WTC11 (cell line): ENCODE results near the gene MACROD2. TPM values are rescaled to one million over a fixed set of nuclear protein-coding genes. Genes with fewer than 3 reads are reported as not detected.

Experiments used
- ATAC-seq: fragments of 200-7000 bp; cut with Tn5 transposase; 2 replicates; pipeline ENCODE4 v1.10.0; 2021; ENCODE audit warnings: mild to moderate bottlenecking, moderate library complexity
- CTCF ChIA-PET: fragments of 300-600 bp; sonication (Branson Sonifier 250); formaldehyde crosslinking; loops from one replicate; lab custom pipeline; 2021; ENCODE audit warnings: antibody characterized with exemption; lab: Charles Lee
- POLR2A ChIA-PET: fragments of 350-600 bp; sonication (Branson Sonifier 250); formaldehyde crosslinking; loops from one replicate; lab custom pipeline; 2021; ENCODE audit warnings: antibody characterized with exemption; lab: Charles Lee
- DNase-seq: peaks from one replicate; pipeline ENCODE4 v3.0.0; 2021; ENCODE audit warnings: low spot score
- H3K27ac Mint-ChIP-seq: 2 replicates; pipeline ENCODE4 v1.8.0; 2021; ENCODE audit warnings: mixed read lengths
- H3K27me3 Mint-ChIP-seq: 2 replicates; pipeline ENCODE4 v1.8.0; 2021; ENCODE audit warnings: low read depth, mild to moderate bottlenecking, moderate library complexity, mixed read lengths
- H3K36me3 Mint-ChIP-seq: 2 replicates; pipeline ENCODE4 v1.8.0; 2021; ENCODE audit warnings: mixed read lengths
- H3K4me1 Mint-ChIP-seq: 2 replicates; pipeline ENCODE4 v1.8.0; 2022; ENCODE audit warnings: mixed read lengths
- H3K4me3 Mint-ChIP-seq: 2 replicates; pipeline ENCODE4 v1.8.0; 2021; ENCODE audit warnings: mild to moderate bottlenecking, moderate library complexity, mixed read lengths
- H3K9me3 Mint-ChIP-seq: 2 replicates; pipeline ENCODE4 v1.8.0; 2021; ENCODE audit warnings: mixed read lengths
- ATF3 ChIP-seq: sonication (generic); formaldehyde crosslinking; conservative IDR thresholded peaks from 2 replicates; pipeline ENCODE4 v1.8.1; 2022; ENCODE audit warnings: mild to moderate bottlenecking, missing genetic modification reagents
- ATF6 ChIP-seq: sonication (generic); formaldehyde crosslinking; IDR thresholded peaks from 2 replicates; pipeline ENCODE4 v1.8.1; 2023; ENCODE audit warnings: mild to moderate bottlenecking, missing genetic modification reagents
- ETV6 ChIP-seq: sonication (generic); formaldehyde crosslinking; IDR thresholded peaks from 2 replicates; pipeline ENCODE4 v1.8.1; 2022; ENCODE audit warnings: mild to moderate bottlenecking, missing genetic modification reagents
- FOXP1 ChIP-seq: sonication (generic); formaldehyde crosslinking; IDR thresholded peaks from 2 replicates; pipeline ENCODE4 v1.8.0; 2022; ENCODE audit warnings: missing genetic modification reagents, mild to moderate bottlenecking, moderate library complexity, borderline replicate concordance
- GTF2I ChIP-seq: fragments of 250-450 bp; sonication (Bioruptor Pico); conservative IDR thresholded peaks from 2 replicates; pipeline ENCODE4 v1.4.0; 2021; ENCODE audit warnings: mild to moderate bottlenecking
- HMGA2 ChIP-seq: fragments of 250-450 bp; sonication (Bioruptor Pico); IDR thresholded peaks from 2 replicates; pipeline ENCODE4 v1.4.0; 2021; ENCODE audit warnings: mild to moderate bottlenecking, moderate library complexity
- IRF1 ChIP-seq: sonication (generic); formaldehyde crosslinking; IDR thresholded peaks from 2 replicates; pipeline ENCODE4 v1.8.0; 2023; ENCODE audit warnings: missing genetic modification reagents
- IRF2 ChIP-seq: sonication (generic); formaldehyde crosslinking; IDR thresholded peaks from 2 replicates; pipeline ENCODE4 v1.8.0; 2022; ENCODE audit warnings: low read depth, missing genetic modification reagents, borderline replicate concordance
- JAZF1 ChIP-seq: fragments of 250-450 bp; sonication (Bioruptor Pico); IDR thresholded peaks from 2 replicates; pipeline ENCODE4 v1.9.0; 2021; ENCODE audit warnings: moderate library complexity, mild to moderate bottlenecking, inconsistent platforms
- JUN ChIP-seq: sonication (generic); formaldehyde crosslinking; IDR thresholded peaks from 2 replicates; pipeline ENCODE4 v1.8.0; 2023; ENCODE audit warnings: mild to moderate bottlenecking, missing genetic modification reagents
- KAT7 ChIP-seq: sonication (generic); formaldehyde crosslinking; IDR thresholded peaks from 2 replicates; pipeline ENCODE4 v1.8.1; 2023; ENCODE audit warnings: missing genetic modification reagents, mild to moderate bottlenecking, borderline replicate concordance
- MYBL2 ChIP-seq: sonication (generic); formaldehyde crosslinking; IDR thresholded peaks from 2 replicates; pipeline ENCODE4 v1.8.1; 2023; ENCODE audit warnings: mild to moderate bottlenecking, moderate library complexity, missing genetic modification reagents
- NFATC4 ChIP-seq: fragments of 250-450 bp; sonication (Bioruptor Pico); IDR thresholded peaks from 2 replicates; pipeline ENCODE4 v1.9.0; 2021; ENCODE audit warnings: mild to moderate bottlenecking
- NR2C2 ChIP-seq: sonication (generic); formaldehyde crosslinking; IDR thresholded peaks from 2 replicates; pipeline ENCODE4 v1.8.0; 2022; ENCODE audit warnings: mild to moderate bottlenecking, missing genetic modification reagents
- RORB ChIP-seq: fragments of 250-450 bp; sonication (Bioruptor Pico); IDR thresholded peaks from 2 replicates; pipeline ENCODE4 v1.9.0; 2021; ENCODE audit warnings: mild to moderate bottlenecking
- SP1 ChIP-seq: sonication (generic); formaldehyde crosslinking; conservative IDR thresholded peaks from 2 replicates; pipeline ENCODE4 v1.8.1; 2022; ENCODE audit warnings: missing genetic modification reagents
- TCF7 ChIP-seq: sonication (generic); formaldehyde crosslinking; IDR thresholded peaks from 2 replicates; pipeline ENCODE4 v1.8.0; 2022; ENCODE audit warnings: mild to moderate bottlenecking, low read depth, missing genetic modification reagents, moderate library complexity
- TP53 ChIP-seq: sonication (generic); formaldehyde crosslinking; IDR thresholded peaks from 2 replicates; pipeline ENCODE4 v1.8.1; 2023; ENCODE audit warnings: mild to moderate bottlenecking, missing genetic modification reagents
- ZBTB21 ChIP-seq: sonication (generic); formaldehyde crosslinking; IDR thresholded peaks from 2 replicates; pipeline ENCODE4 v1.8.1; 2023; ENCODE audit warnings: mild to moderate bottlenecking, missing genetic modification reagents, borderline replicate concordance
- ZMAT4 ChIP-seq: fragments of 250-450 bp; sonication (Bioruptor Pico); IDR thresholded peaks from 2 replicates; pipeline ENCODE4 v1.9.0; 2021; ENCODE audit warnings: mild to moderate bottlenecking
- ZNF121 ChIP-seq: sonication (generic); formaldehyde crosslinking; IDR thresholded peaks from 2 replicates; pipeline ENCODE4 v1.8.0; 2023; ENCODE audit warnings: missing genetic modification reagents
- ZNF138 ChIP-seq: sonication (generic); formaldehyde crosslinking; conservative IDR thresholded peaks from 2 replicates; pipeline ENCODE4 v1.8.1; 2022; ENCODE audit warnings: mild to moderate bottlenecking, moderate library complexity, missing genetic modification reagents
- ZNF263 ChIP-seq: sonication (generic); formaldehyde crosslinking; IDR thresholded peaks from 2 replicates; pipeline ENCODE4 v1.8.1; 2022; ENCODE audit warnings: low read depth, mild to moderate bottlenecking, moderate library complexity, missing genetic modification reagents
- ZNF396 ChIP-seq: fragments of 250-450 bp; sonication (Bioruptor Pico); IDR thresholded peaks from 2 replicates; pipeline ENCODE4 v1.8.0; 2021; ENCODE audit warnings: mild to moderate bottlenecking, moderate library complexity, borderline replicate concordance
- total RNA-seq: library from RNA; stranded (reverse); gene quantifications from 3 replicates; pipeline ENCODE4 v1.2.3, GENCODE V29; 2021
- TF ChIP-seq, protein P1 (sequence below): sonication (generic); formaldehyde crosslinking; IDR thresholded peaks from 2 replicates; pipeline ENCODE4 v1.8.0; 2022; ENCODE audit warnings: mild to moderate bottlenecking, missing genetic modification reagents
- TF ChIP-seq, protein P2 (sequence below): fragments of 250-450 bp; sonication (Bioruptor Pico); IDR thresholded peaks from 2 replicates; pipeline ENCODE4 v1.9.0; 2021; ENCODE audit warnings: mild to moderate bottlenecking

The MACROD2 gene
- total RNA-seq, 1 experiment from 2014 or later: 4.1 TPM

- peaks cover 2% of the 10 kb centered on the region; the same call in 1 of the 2 replicates for H3K9me3 Mint-ChIP-seq
Observed at GRCh38 chr20:14800707-14801425, 805.5 kb downstream of the MACROD2 start.

GRCh38 chr20:14801591-14802325, 806.4 kb downstream of the MACROD2 start:
- no peaks in the 10 kb centered on the region for H3K27me3 Mint-ChIP-seq
- DNase-seq: no peak
- ChIA-PET CTCF (no interaction called here), POLR2A (no interaction called here)
- no peak overlapping the region for H3K27ac Mint-ChIP-seq
- no peak overlapping the region for H3K4me3 Mint-ChIP-seq
- TF ChIP-seq IRF2 (CRISPR knock-in tag) (no peak), ATF3 (CRISPR knock-in tag) (no peak), JAZF1 (CRISPR knock-in tag) (no peak), TCF7 (no peak), JUN (CRISPR knock-in tag) (no peak), NR2C2 (CRISPR knock-in tag) (no peak), ZBTB21 (no peak), FOXP1 (CRISPR knock-in tag) (no peak), ZMAT4 (no peak), IRF1 (no peak), ZNF121 (CRISPR knock-in tag) (no peak), GTF2I (CRISPR knock-in tag) (no peak), SP1 (CRISPR knock-in tag) (no peak), KAT7 (CRISPR knock-in tag) (no peak)
- TF ChIP-seq, protein P1, sequence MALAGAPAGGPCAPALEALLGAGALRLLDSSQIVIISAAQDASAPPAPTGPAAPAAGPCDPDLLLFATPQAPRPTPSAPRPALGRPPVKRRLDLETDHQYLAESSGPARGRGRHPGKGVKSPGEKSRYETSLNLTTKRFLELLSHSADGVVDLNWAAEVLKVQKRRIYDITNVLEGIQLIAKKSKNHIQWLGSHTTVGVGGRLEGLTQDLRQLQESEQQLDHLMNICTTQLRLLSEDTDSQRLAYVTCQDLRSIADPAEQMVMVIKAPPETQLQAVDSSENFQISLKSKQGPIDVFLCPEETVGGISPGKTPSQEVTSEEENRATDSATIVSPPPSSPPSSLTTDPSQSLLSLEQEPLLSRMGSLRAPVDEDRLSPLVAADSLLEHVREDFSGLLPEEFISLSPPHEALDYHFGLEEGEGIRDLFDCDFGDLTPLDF: no peak
- 0 out of 2 replicates have a peak, but pooled peaks cover 5% of the 10 kb centered on the region for H3K36me3 Mint-ChIP-seq
- no peak for ATAC-seq
- H3K9me3 Mint-ChIP-seq: peaks cover 7% of the 10 kb centered on the region; the same call in 1 of the 2 replicates
- peaks cover 8% of the 10 kb centered on the region for H3K4me1 Mint-ChIP-seq

More at GRCh38 chr20:14800707-14801425, 805.5 kb downstream of the MACROD2 start:
- H3K27ac Mint-ChIP-seq: no peak overlapping the region
- peaks cover 8% of the 10 kb centered on the region for H3K4me1 Mint-ChIP-seq
- POLR2A ChIA-PET: no interaction called here
- H3K36me3 Mint-ChIP-seq: 0 out of 2 replicates have a peak, but pooled peaks cover under 1% of the 10 kb centered on the region
- CTCF ChIA-PET: no interaction called here
- no peak overlapping the region for H3K4me3 Mint-ChIP-seq
- no peak for ATAC-seq
- no peak for DNase-seq
- H3K27me3 Mint-ChIP-seq: no peaks in the 10 kb centered on the region
- no peak for TF ChIP-seq MYBL2 (CRISPR knock-in tag)
- no peak for TF ChIP-seq HMGA2
- no peak for TF ChIP-seq ETV6 (CRISPR knock-in tag)
- TF ChIP-seq ATF3 (CRISPR knock-in tag): no peak
- no peak for TF ChIP-seq RORB (CRISPR knock-in tag)
- no peak for TF ChIP-seq TP53 (CRISPR knock-in tag)
- TF ChIP-seq ZNF396: no peak
- no peak for TF ChIP-seq ZNF138
- TF ChIP-seq NFATC4: no peak
- no peak for TF ChIP-seq JUN (CRISPR knock-in tag)
- TF ChIP-seq, protein P2, sequence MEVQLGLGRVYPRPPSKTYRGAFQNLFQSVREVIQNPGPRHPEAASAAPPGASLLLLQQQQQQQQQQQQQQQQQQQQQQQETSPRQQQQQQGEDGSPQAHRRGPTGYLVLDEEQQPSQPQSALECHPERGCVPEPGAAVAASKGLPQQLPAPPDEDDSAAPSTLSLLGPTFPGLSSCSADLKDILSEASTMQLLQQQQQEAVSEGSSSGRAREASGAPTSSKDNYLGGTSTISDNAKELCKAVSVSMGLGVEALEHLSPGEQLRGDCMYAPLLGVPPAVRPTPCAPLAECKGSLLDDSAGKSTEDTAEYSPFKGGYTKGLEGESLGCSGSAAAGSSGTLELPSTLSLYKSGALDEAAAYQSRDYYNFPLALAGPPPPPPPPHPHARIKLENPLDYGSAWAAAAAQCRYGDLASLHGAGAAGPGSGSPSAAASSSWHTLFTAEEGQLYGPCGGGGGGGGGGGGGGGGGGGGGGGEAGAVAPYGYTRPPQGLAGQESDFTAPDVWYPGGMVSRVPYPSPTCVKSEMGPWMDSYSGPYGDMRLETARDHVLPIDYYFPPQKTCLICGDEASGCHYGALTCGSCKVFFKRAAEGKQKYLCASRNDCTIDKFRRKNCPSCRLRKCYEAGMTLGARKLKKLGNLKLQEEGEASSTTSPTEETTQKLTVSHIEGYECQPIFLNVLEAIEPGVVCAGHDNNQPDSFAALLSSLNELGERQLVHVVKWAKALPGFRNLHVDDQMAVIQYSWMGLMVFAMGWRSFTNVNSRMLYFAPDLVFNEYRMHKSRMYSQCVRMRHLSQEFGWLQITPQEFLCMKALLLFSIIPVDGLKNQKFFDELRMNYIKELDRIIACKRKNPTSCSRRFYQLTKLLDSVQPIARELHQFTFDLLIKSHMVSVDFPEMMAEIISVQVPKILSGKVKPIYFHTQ (CRISPR knock-in tag): no peak
- no peak for TF ChIP-seq GTF2I (CRISPR knock-in tag)
- no peak for TF ChIP-seq JAZF1 (CRISPR knock-in tag)
- TF ChIP-seq ATF6: no peak
- no peak for TF ChIP-seq ZNF263
